Suprapubic skin (tissue), 4 donors: ENCODE measurements around the gene PCGF3.

Experiments used
- POLR2A ChIP-seq, 2 donors: fragments of 450-650 bp; IDR thresholded peaks; one replicate each; pipeline ENCODE4 v1.6.1; 2017; ENCODE audit warnings: antibody characterized with exemption in 2 of 2, mild to moderate bottlenecking in 2 of 2, moderate library complexity in 2 of 2
- POLR2AphosphoS5 ChIP-seq, 3 donors: sonication (generic); formaldehyde crosslinking; IDR thresholded peaks; one replicate each; pipeline ENCODE4 v1.6.1; 2017; ENCODE audit warnings: antibody characterized with exemption in 3 of 3
- TF ChIP-seq, protein P1 (sequence below), 2 donors: fragments of 200-600 bp in 1 of 2; fragments of 450-650 bp in 1 of 2; sonication (generic) in 1 of 2; IDR thresholded peaks; one replicate each; pipeline ENCODE4 v1.5.1; 2016 to 2019; ENCODE audit warnings: antibody characterized with exemption in 2 of 2, mild to moderate bottlenecking in 1 of 2, moderate library complexity in 1 of 2

GRCh38 chr4:761739-762138, 56.1 kb downstream of the PCGF3 start:
- TF ChIP-seq, protein P1, sequence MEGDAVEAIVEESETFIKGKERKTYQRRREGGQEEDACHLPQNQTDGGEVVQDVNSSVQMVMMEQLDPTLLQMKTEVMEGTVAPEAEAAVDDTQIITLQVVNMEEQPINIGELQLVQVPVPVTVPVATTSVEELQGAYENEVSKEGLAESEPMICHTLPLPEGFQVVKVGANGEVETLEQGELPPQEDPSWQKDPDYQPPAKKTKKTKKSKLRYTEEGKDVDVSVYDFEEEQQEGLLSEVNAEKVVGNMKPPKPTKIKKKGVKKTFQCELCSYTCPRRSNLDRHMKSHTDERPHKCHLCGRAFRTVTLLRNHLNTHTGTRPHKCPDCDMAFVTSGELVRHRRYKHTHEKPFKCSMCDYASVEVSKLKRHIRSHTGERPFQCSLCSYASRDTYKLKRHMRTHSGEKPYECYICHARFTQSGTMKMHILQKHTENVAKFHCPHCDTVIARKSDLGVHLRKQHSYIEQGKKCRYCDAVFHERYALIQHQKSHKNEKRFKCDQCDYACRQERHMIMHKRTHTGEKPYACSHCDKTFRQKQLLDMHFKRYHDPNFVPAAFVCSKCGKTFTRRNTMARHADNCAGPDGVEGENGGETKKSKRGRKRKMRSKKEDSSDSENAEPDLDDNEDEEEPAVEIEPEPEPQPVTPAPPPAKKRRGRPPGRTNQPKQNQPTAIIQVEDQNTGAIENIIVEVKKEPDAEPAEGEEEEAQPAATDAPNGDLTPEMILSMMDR (IDR thresholded peaks at IDR 0.05): no peak
- TF ChIP-seq POLR2A (IDR thresholded peaks at IDR 0.05): no peak
- TF ChIP-seq POLR2AphosphoS5 (IDR thresholded peaks at IDR 0.05): no peak
